ENCODE measurements around the gene LMF2.

- TF ChIP-seq POLR2A (IDR thresholded peaks at IDR 0.05; ENCODE audit: control extremely low read depth in 1 of 2, low read depth in 2 of 2, low read length in 2 of 2) (no peak), RFX5 (IDR thresholded peaks at IDR 0.05; ENCODE audit: borderline replicate concordance, low read depth, low read length) (no peak)
Observed at GRCh38 chr22:50531962-50532674, 24.6 kb upstream of the LMF2 start.

Data from H1 (cell line).